ENCODE measurements around the gene CACHD1.

The CACHD1 gene

GRCh38 chr1:64493831-64494230, 23.9 kb downstream of the CACHD1 start:
- TF ChIP-seq Cebpa-rat (IDR thresholded peaks at IDR 0.05), result no peak
- Histone ChIP-seq H3K9ac (no peak overlapping the region), H3K36me3 (peaks cover 9% of the 10 kb centered on the region; the same call in 1 of the 2 replicates), H3K27ac (no peak overlapping the region), H3K27me3 (no peaks in the 10 kb centered on the region), H4K20me1 (peaks cover 12% of the 10 kb centered on the region; the same call in 1 of the 2 replicates), H3K4me2 (no peak overlapping the region), H3K4me1 (peaks cover 17% of the 10 kb centered on the region), H3K9me3 (peaks cover 6% of the 10 kb centered on the region; the same call in 1 of the 2 replicates), H3K4me3 (no peak overlapping the region)

- peaks cover 17% of the 10 kb centered on the region for H3K4me1 ChIP-seq
- H3K4me2 ChIP-seq, result no peak overlapping the region
- H4K20me1 ChIP-seq, result peaks cover 11% of the 10 kb centered on the region; the same call in 1 of the 2 replicates
- H3K27me3 ChIP-seq, result no peaks in the 10 kb centered on the region
- peaks cover 6% of the 10 kb centered on the region; the same call in 1 of the 2 replicates for H3K9me3 ChIP-seq
- H3K27ac ChIP-seq, result no peak overlapping the region
- peaks cover 10% of the 10 kb centered on the region; the same call in 1 of the 2 replicates for H3K36me3 ChIP-seq
- no peak for TF ChIP-seq Cebpa-rat (IDR thresholded peaks at IDR 0.05)
- no peak overlapping the region for H3K9ac ChIP-seq
- no peak overlapping the region for H3K4me3 ChIP-seq
These were observed 24.7 kb downstream of the CACHD1 start for GRCh38 chr1:64494659-64495058.

GRCh38 chr1:64495878-64496277, 25.9 kb downstream of the CACHD1 start:
- H3K9ac ChIP-seq, result no peak overlapping the region
- H3K27ac ChIP-seq, result no peak overlapping the region
- no peaks in the 10 kb centered on the region for H3K27me3 ChIP-seq
- H3K4me2 ChIP-seq, result no peak overlapping the region
- no peak overlapping the region for H3K4me3 ChIP-seq
- no peak for TF ChIP-seq Cebpa-rat (IDR thresholded peaks at IDR 0.05)
- H3K36me3 ChIP-seq, result peaks cover 10% of the 10 kb centered on the region; the same call in 1 of the 2 replicates
- peaks cover 5% of the 10 kb centered on the region; the same call in 1 of the 2 replicates for H3K4me1 ChIP-seq
- H4K20me1 ChIP-seq, result peaks cover 6% of the 10 kb centered on the region; the same call in 1 of the 2 replicates
- H3K9me3 ChIP-seq, result peaks cover 6% of the 10 kb centered on the region; the same call in 1 of the 2 replicates

- no peak overlapping the region for H3K4me2 ChIP-seq
- no peak overlapping the region for H3K9ac ChIP-seq
- H4K20me1 ChIP-seq, result peaks cover 6% of the 10 kb centered on the region; the same call in 1 of the 2 replicates
- H3K4me1 ChIP-seq, result peaks cover 5% of the 10 kb centered on the region; the same call in 1 of the 2 replicates
- TF ChIP-seq Cebpa-rat (IDR thresholded peaks at IDR 0.05), result no peak
- no peak overlapping the region for H3K4me3 ChIP-seq
- no peak overlapping the region for H3K27ac ChIP-seq
- no peaks in the 10 kb centered on the region for H3K27me3 ChIP-seq
- peaks cover 2% of the 10 kb centered on the region; the same call in 1 of the 2 replicates for H3K9me3 ChIP-seq
- H3K36me3 ChIP-seq, result peaks cover 6% of the 10 kb centered on the region; the same call in 1 of the 2 replicates
These were observed 26.7 kb downstream of the CACHD1 start for GRCh38 chr1:64496606-64497005.

GRCh38 chr1:64497088-64497883, 27.4 kb downstream of the CACHD1 start:
- H3K4me3 ChIP-seq, result no peak overlapping the region
- no peaks in the 10 kb centered on the region for H3K9me3 ChIP-seq
- H3K9ac ChIP-seq, result no peak overlapping the region

GRCh38 chr1:64498325-64498724, 28.4 kb downstream of the CACHD1 start:
- H3K9me3 ChIP-seq, result no peaks in the 10 kb centered on the region
- TF ChIP-seq Cebpa-rat (IDR thresholded peaks at IDR 0.05), result no peak
- peaks cover 6% of the 10 kb centered on the region; the same call in 1 of the 2 replicates for H4K20me1 ChIP-seq
- no peak overlapping the region for H3K9ac ChIP-seq
- no peak overlapping the region for H3K27ac ChIP-seq
- H3K4me3 ChIP-seq, result no peak overlapping the region
- no peaks in the 10 kb centered on the region for H3K27me3 ChIP-seq
- H3K4me2 ChIP-seq, result no peak overlapping the region
- H3K36me3 ChIP-seq, result 0 out of 2 replicates have a peak, but pooled peaks cover 5% of the 10 kb centered on the region
- H3K4me1 ChIP-seq, result peaks cover 16% of the 10 kb centered on the region

More at GRCh38 chr1:64497088-64497883, 27.4 kb downstream of the CACHD1 start:
- H3K4me2 ChIP-seq, result no peak overlapping the region
- H3K36me3 ChIP-seq, result 0 out of 2 replicates have a peak, but pooled peaks cover 5% of the 10 kb centered on the region
- H3K27me3 ChIP-seq, result no peaks in the 10 kb centered on the region
- TF ChIP-seq Cebpa-rat (IDR thresholded peaks at IDR 0.05), result no peak
- H3K4me1 ChIP-seq, result peaks cover 6% of the 10 kb centered on the region
- H3K27ac ChIP-seq, result no peak overlapping the region
- peaks cover 6% of the 10 kb centered on the region; the same call in 1 of the 2 replicates for H4K20me1 ChIP-seq

- Histone ChIP-seq H3K9ac (no peak overlapping the region), H3K4me2 (no peak overlapping the region), H3K27me3 (no peaks in the 10 kb centered on the region), H4K20me1 (peaks cover 5% of the 10 kb centered on the region; the same call in 1 of the 2 replicates), H3K9me3 (no peaks in the 10 kb centered on the region), H3K4me3 (no peak overlapping the region), H3K27ac (no peak overlapping the region), H3K36me3 (0 out of 2 replicates have a peak, but pooled peaks cover 5% of the 10 kb centered on the region), H3K4me1 (peaks cover 16% of the 10 kb centered on the region)
- TF ChIP-seq Cebpa-rat (IDR thresholded peaks at IDR 0.05), result no peak
These were observed 29.1 kb downstream of the CACHD1 start for GRCh38 chr1:64499011-64499410.

- no peak for TF ChIP-seq Cebpa-rat (IDR thresholded peaks at IDR 0.05)
- H3K4me1 ChIP-seq, result peaks cover 22% of the 10 kb centered on the region
These were observed 30.0 kb downstream of the CACHD1 start for GRCh38 chr1:64499966-64500365.

GRCh38 chr1:64502083-64502482, 32.2 kb downstream of the CACHD1 start:
- H3K4me2 ChIP-seq, result no peak overlapping the region
- no peaks in the 10 kb centered on the region for H4K20me1 ChIP-seq
- no peaks in the 10 kb centered on the region for H3K9me3 ChIP-seq

More at GRCh38 chr1:64499966-64500365, 30.0 kb downstream of the CACHD1 start:
- no peak overlapping the region for H3K27ac ChIP-seq
- H4K20me1 ChIP-seq, result no peaks in the 10 kb centered on the region
- no peaks in the 10 kb centered on the region for H3K27me3 ChIP-seq
- H3K4me2 ChIP-seq, result no peak overlapping the region
- H3K9me3 ChIP-seq, result no peaks in the 10 kb centered on the region
- H3K9ac ChIP-seq, result no peak overlapping the region
- H3K36me3 ChIP-seq, result 0 out of 2 replicates have a peak, but pooled peaks cover 5% of the 10 kb centered on the region
- H3K4me3 ChIP-seq, result no peak overlapping the region

GRCh38 chr1:64502931-64503330, 33.0 kb downstream of the CACHD1 start:
- H3K4me1 ChIP-seq, result peaks cover 40% of the 10 kb centered on the region
- no peak for TF ChIP-seq Cebpa-rat (IDR thresholded peaks at IDR 0.05)
- H3K4me3 ChIP-seq, result no peak overlapping the region
- no peak overlapping the region for H3K9ac ChIP-seq
- no peaks in the 10 kb centered on the region for H3K9me3 ChIP-seq
- H3K27ac ChIP-seq, result no peak overlapping the region
- 0 out of 2 replicates have a peak, but pooled peaks cover 5% of the 10 kb centered on the region for H3K36me3 ChIP-seq
- H3K27me3 ChIP-seq, result no peaks in the 10 kb centered on the region
- H3K4me2 ChIP-seq, result peak overlapping the region; percentile 29
- H4K20me1 ChIP-seq, result no peaks in the 10 kb centered on the region

More at GRCh38 chr1:64502083-64502482, 32.2 kb downstream of the CACHD1 start:
- Histone ChIP-seq H3K9ac (no peak overlapping the region), H3K4me1 (peaks cover 32% of the 10 kb centered on the region), H3K36me3 (0 out of 2 replicates have a peak, but pooled peaks cover 5% of the 10 kb centered on the region), H3K27ac (no peak overlapping the region), H3K27me3 (no peaks in the 10 kb centered on the region), H3K4me3 (no peak overlapping the region)
- no peak for TF ChIP-seq Cebpa-rat (IDR thresholded peaks at IDR 0.05)
